Neural crest cell (in vitro differentiated cells): ENCODE measurements around the gene CYP27A1. TPM values are rescaled to one million over a fixed set of nuclear protein-coding genes. Genes with fewer than 3 reads are reported as not detected.
"Not testable (repeated sequence)": the region's sequence is repeated elsewhere in the genome, so short reads cannot be mapped to it uniquely, and the experiment has no call there.

Experiments
- DNase-seq: peaks from one replicate; pipeline ENCODE4 v3.0.0; 2021; ENCODE audit warnings: low read depth, mixed read lengths, low spot score
- H3K27ac Mint-ChIP-seq: one replicate; pipeline ENCODE4 v1.8.0; 2021; ENCODE audit warnings: mild to moderate bottlenecking, mixed read lengths; ENCODE audit not compliant: unreplicated experiment
- H3K27me3 Mint-ChIP-seq: 2 replicates; pipeline ENCODE4 v1.8.0; 2021; ENCODE audit warnings: low read depth, mild to moderate bottlenecking, mixed read lengths
- H3K36me3 Mint-ChIP-seq: 2 replicates; pipeline ENCODE4 v1.8.0; 2021; ENCODE audit warnings: low read depth, mild to moderate bottlenecking, mixed read lengths
- H3K4me1 Mint-ChIP-seq: 2 replicates; pipeline ENCODE4 v1.8.0; 2021; ENCODE audit warnings: mixed read lengths
- H3K4me3 Mint-ChIP-seq: one replicate; pipeline ENCODE4 v1.8.0; 2021; ENCODE audit warnings: mild to moderate bottlenecking, mixed read lengths
- H3K9me3 Mint-ChIP-seq: 2 replicates; pipeline ENCODE4 v1.8.0; 2021; ENCODE audit warnings: mixed read lengths
- CTCF ChIP-seq: fragments of 200-600 bp; sonication (generic); conservative IDR thresholded peaks from 2 replicates; pipeline ENCODE4 v1.5.0; 2021; ENCODE audit warnings: antibody characterized with exemption, mild to moderate bottlenecking
- total RNA-seq: library from RNA; stranded (reverse); gene quantifications from 2 replicates; pipeline ENCODE4 v1.2.1, GENCODE V29; 2021

The CYP27A1 gene
- total RNA-seq, 1 donor from 2014 or later = 3.2 TPM

- H3K9me3 Mint-ChIP-seq = no peaks in the 10 kb centered on the region
- no peaks in the 10 kb centered on the region for H3K4me1 Mint-ChIP-seq
- no peak overlapping the region for H3K27ac Mint-ChIP-seq
- no peaks in the 10 kb centered on the region for H3K27me3 Mint-ChIP-seq
- TF ChIP-seq CTCF = no peak
- peaks cover 17% of the 10 kb centered on the region for H3K36me3 Mint-ChIP-seq
- no peak overlapping the region for H3K4me3 Mint-ChIP-seq
- DNase-seq = no peak
Observed at GRCh38 chr2:218755567-218756404, 26.2 kb upstream of the CYP27A1 start.

GRCh38 chr2:218756599-218757377 is 25.2 kb upstream of the CYP27A1 start:
- Mint-ChIP-seq H3K27me3 (no peaks in the 10 kb centered on the region), H3K4me1 (no peaks in the 10 kb centered on the region), H3K9me3 (no peaks in the 10 kb centered on the region), H3K4me3 (no peak overlapping the region), H3K27ac (no peak overlapping the region), H3K36me3 (peaks cover 17% of the 10 kb centered on the region)
- DNase-seq = no peak
- no peak for TF ChIP-seq CTCF

DNA sequence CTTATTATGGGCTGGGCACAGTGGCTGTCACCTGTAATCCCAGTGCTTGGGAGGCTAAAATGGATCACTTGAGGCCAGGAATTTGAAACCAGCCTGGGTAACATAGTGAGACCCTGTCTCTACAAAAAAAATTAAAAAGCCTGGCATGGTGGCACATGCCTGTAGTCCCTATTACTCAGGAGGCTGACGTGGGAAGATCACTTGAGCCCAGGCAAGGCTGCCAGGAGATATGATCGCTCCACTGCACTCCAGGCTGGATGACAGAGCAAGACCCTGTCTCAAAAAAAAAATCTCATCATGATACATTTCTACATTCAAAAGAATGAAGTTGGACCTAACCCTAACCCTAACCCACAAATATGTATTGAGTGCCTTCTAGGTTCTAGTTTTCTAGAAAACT is 20.2 kb upstream of the CYP27A1 start:
- Mint-ChIP-seq H3K27me3 (no peaks in the 10 kb centered on the region), H3K9me3 (no peaks in the 10 kb centered on the region), H3K27ac (no peak overlapping the region), H3K4me3 (no peak overlapping the region), H3K4me1 (no peaks in the 10 kb centered on the region), H3K36me3 (no peaks in the 10 kb centered on the region)
- TF ChIP-seq CTCF = no peak
- DNase-seq = no peak

GRCh38 chr2:218772759-218773158 is 9.2 kb upstream of the CYP27A1 start:
- H3K9me3 Mint-ChIP-seq = not testable (repeated sequence)

DNA sequence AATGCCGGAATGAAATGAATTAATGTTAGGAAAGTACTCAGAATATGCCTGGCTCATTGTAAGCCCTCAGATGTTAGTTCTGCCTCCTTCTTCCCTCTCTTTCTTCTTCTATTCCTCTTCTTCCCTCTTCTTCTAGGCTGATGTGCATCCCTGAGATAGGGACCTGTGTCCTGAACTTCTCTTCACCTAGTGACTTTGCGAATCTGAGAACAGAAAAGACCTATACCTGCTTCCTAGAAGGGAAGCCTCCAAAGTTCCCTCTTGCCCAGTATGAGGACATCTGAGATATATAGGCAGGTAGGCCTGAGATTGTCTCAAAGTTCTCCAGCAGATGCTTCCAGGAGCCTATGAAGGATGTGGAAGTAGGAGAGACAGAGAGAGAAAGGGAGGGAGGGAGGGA is 8.1 kb upstream of the CYP27A1 start:
- Mint-ChIP-seq H3K9me3 (peaks cover 6% of the 10 kb centered on the region), H3K4me3 (no peak overlapping the region), H3K36me3 (peaks cover 38% of the 10 kb centered on the region), H3K27ac (no peak overlapping the region), H3K4me1 (no peaks in the 10 kb centered on the region), H3K27me3 (no peaks in the 10 kb centered on the region)
- no peak for TF ChIP-seq CTCF
- no peak for DNase-seq

More at GRCh38 chr2:218772759-218773158, 9.2 kb upstream of the CYP27A1 start:
- peaks cover 40% of the 10 kb centered on the region for H3K36me3 Mint-ChIP-seq
- DNase-seq, H3K4me1 Mint-ChIP-seq, H3K4me3 Mint-ChIP-seq, H3K27me3 Mint-ChIP-seq, H3K27ac Mint-ChIP-seq: not testable (repeated sequence)

DNA sequence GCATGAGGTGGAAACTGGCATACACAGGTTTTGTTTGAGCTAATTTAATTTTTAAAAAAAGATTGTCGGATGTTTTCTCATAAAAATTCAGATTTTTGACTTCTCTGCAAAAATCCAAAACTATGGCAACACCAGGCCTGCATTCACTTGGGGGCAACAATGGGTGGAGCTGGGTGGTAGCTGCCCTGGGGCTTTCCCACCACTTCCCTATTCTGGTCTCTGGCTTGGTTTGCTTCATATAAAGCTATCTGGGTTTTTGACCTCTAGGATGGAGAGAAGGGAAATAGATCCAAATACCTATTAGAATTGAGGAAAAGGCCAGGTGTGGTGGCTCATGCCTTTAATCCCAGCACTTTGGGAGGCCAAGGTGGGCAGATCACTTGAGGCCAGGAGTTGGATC is 5.5 kb upstream of the CYP27A1 start:
- DNase-seq = no peak
- Mint-ChIP-seq H3K36me3 (peaks cover 29% of the 10 kb centered on the region), H3K9me3 (peaks cover 6% of the 10 kb centered on the region), H3K4me1 (peaks cover 15% of the 10 kb centered on the region), H3K4me3 (no peak overlapping the region), H3K27ac (no peak overlapping the region), H3K27me3 (peaks cover 8% of the 10 kb centered on the region)
- no peak for TF ChIP-seq CTCF
